H1 (cell line): ENCODE data around the gene ABHD13. TPM values are rescaled to one million over a fixed set of nuclear protein-coding genes. Genes with fewer than 3 reads are reported as not detected.

ENCODE experiments used
- CTCF ChIA-PET: fragments of 300-600 bp; sonication (Branson Sonifier 250); formaldehyde crosslinking; loops from one replicate; lab custom pipeline; 2021; ENCODE audit not compliant: partially characterized antibody; lab: Charles Lee
- POLR2A ChIA-PET: fragments of 300-600 bp; sonication (Branson Sonifier 250); formaldehyde crosslinking; loops from one replicate; lab custom pipeline; 2021; ENCODE audit warnings: inconsistent platforms; ENCODE audit not compliant: partially characterized antibody; lab: Charles Lee
- DNase-seq, 2 experiments: peaks; one replicate each; pipeline versions ENCODE4 v3.0.0 to v3.0.0-alpha.2; 2010 to 2022; ENCODE audit warnings: low spot score in 2 of 2, low read depth in 1 of 2, mixed read lengths in 1 of 2
- FAIRE-seq: peaks from 2 replicates; lab custom pipeline; 2011; peaks lifted over from hg19 to GRCh38; lab: Jason Lieb, UNC
- H2AFZ ChIP-seq: 2 replicates; pipeline ENCODE4 v1.8.1; 2012; ENCODE audit warnings: low read length, inconsistent platforms
- H2AK5ac ChIP-seq: 2 replicates; pipeline ENCODE4 v1.6.1; 2013; ENCODE audit warnings: low read depth, low read length
- H2BK120ac ChIP-seq: replicated peaks from 2 replicates; pipeline ENCODE3; 2013; ENCODE audit warnings: low read depth, low read length, inconsistent platforms
- H2BK12ac ChIP-seq: 2 replicates; pipeline ENCODE4 v1.6.1; 2013; ENCODE audit warnings: low read depth, low read length
- H2BK15ac ChIP-seq: 2 replicates; pipeline ENCODE4 v1.6.1; 2013; ENCODE audit warnings: low read length
- H2BK20ac ChIP-seq: 2 replicates; pipeline ENCODE4 v1.6.1; 2013; ENCODE audit warnings: low read length
- H2BK5ac ChIP-seq: 2 replicates; pipeline ENCODE4 v1.6.1; 2013; ENCODE audit warnings: low read depth, low read length
- H3K14ac ChIP-seq: 2 replicates; pipeline ENCODE4 v1.6.1; 2013; ENCODE audit warnings: inconsistent platforms; ENCODE audit not compliant: insufficient read length
- H3K18ac ChIP-seq: 2 replicates; pipeline ENCODE4 v1.6.1; 2013; ENCODE audit warnings: low read length; ENCODE audit errors: extremely low read depth
- H3K23ac ChIP-seq: 2 replicates; pipeline ENCODE4 v1.6.1; 2013; ENCODE audit warnings: inconsistent platforms; ENCODE audit not compliant: insufficient read length
- H3K23me2 ChIP-seq: 2 replicates; pipeline ENCODE4 v1.6.1; 2013; ENCODE audit warnings: low read depth, low read length
- H3K27ac ChIP-seq: 2 replicates; pipeline ENCODE4 v1.6.1; 2011; ENCODE audit warnings: low read depth, low read length, inconsistent platforms
- H3K27me3 ChIP-seq, 4 experiments: replicated peaks in 1 of 4; 1 replicate in 1 of 4; 2 replicates in 3 of 4; pipeline versions ENCODE4 v1.6.1 to v1.8.1; 2011 to 2013; ENCODE audit warnings: low read length in 3 of 4, mild to moderate bottlenecking in 3 of 4, inconsistent platforms in 2 of 4, mixed read lengths in 2 of 4, moderate library complexity in 1 of 4; ENCODE audit not compliant: control insufficient read depth in 3 of 4, insufficient read depth in 3 of 4; ENCODE audit errors: extremely low read depth in 1 of 4
- H3K36me3 ChIP-seq, 4 experiments: 2 replicates each; pipeline versions ENCODE4 v1.6.1 to v1.8.1; 2011 to 2013; ENCODE audit warnings: mild to moderate bottlenecking in 4 of 4, low read length in 3 of 4, moderate library complexity in 2 of 4, control low read depth in 1 of 4, inconsistent platforms in 1 of 4; ENCODE audit not compliant: insufficient read depth in 4 of 4, control insufficient read depth in 2 of 4
- H3K4ac ChIP-seq: replicated peaks from 2 replicates; pipeline ENCODE3; 2013; ENCODE audit warnings: low read length, low read depth, mixed read lengths, inconsistent platforms; ENCODE audit not compliant: insufficient read length
- H3K4me1 ChIP-seq, 4 experiments: replicated peaks in 1 of 4; 1 replicate in 1 of 4; 2 replicates in 3 of 4; pipeline versions ENCODE4 v1.6.1 to v1.8.1; 2011 to 2013; ENCODE audit warnings: low read length in 3 of 4, inconsistent platforms in 2 of 4, mixed read lengths in 1 of 4; ENCODE audit not compliant: insufficient read depth in 4 of 4, control insufficient read depth in 3 of 4
- H3K4me2 ChIP-seq, 2 experiments: 2 replicates each; pipeline versions ENCODE4 v1.6.1 to v1.8.1; 2011 to 2013; ENCODE audit warnings: low read depth in 2 of 2, low read length in 2 of 2, control low read depth in 1 of 2, inconsistent platforms in 1 of 2, mild to moderate bottlenecking in 1 of 2; ENCODE audit not compliant: insufficient read depth in 1 of 2
- H3K4me3 ChIP-seq, 4 experiments: fragments of 200-600, 300-600 bp in 1 of 4; sonication (generic), shearing (Covaris generic), sonication (Bioruptor Twin) in 1 of 4; 2 replicates each; pipeline versions ENCODE4 v1.5.1 to v1.8.1; 2011 to 2016; ENCODE audit warnings: low read length in 4 of 4, low read depth in 3 of 4, control low read depth in 2 of 4, inconsistent platforms in 2 of 4, mild to moderate bottlenecking in 2 of 4, mixed read lengths in 1 of 4, moderate library complexity in 1 of 4; ENCODE audit not compliant: insufficient read depth in 2 of 4; ENCODE audit errors: extremely low read depth in 1 of 4
- H3K56ac ChIP-seq: replicated peaks from 2 replicates; pipeline ENCODE3; 2013; ENCODE audit warnings: low read depth, mild to moderate bottlenecking, mixed read lengths, low read length, inconsistent platforms; ENCODE audit not compliant: insufficient read length
- H3K79me1 ChIP-seq: 2 replicates; pipeline ENCODE4 v1.6.1; 2013; ENCODE audit warnings: low read depth, low read length, control low read depth
- H3K79me2 ChIP-seq, 2 experiments: 2 replicates each; pipeline versions ENCODE4 v1.6.1 to v1.8.1; 2012 to 2013; ENCODE audit warnings: low read length in 2 of 2, mild to moderate bottlenecking in 2 of 2, inconsistent platforms in 1 of 2; ENCODE audit not compliant: insufficient read depth in 2 of 2, control insufficient read depth in 1 of 2
- H3K9ac ChIP-seq, 4 experiments: replicated peaks in 1 of 4; 1 replicate in 1 of 4; 2 replicates in 3 of 4; pipeline versions ENCODE4 v1.6.1 to v1.8.1; 2011 to 2013; ENCODE audit warnings: low read depth in 3 of 4, low read length in 3 of 4, control low read depth in 2 of 4, mild to moderate bottlenecking in 2 of 4, moderate library complexity in 2 of 4, inconsistent platforms in 1 of 4; ENCODE audit errors: extremely low read depth in 1 of 4
- H3K9me3 ChIP-seq, 2 experiments: 2 replicates each; pipeline versions ENCODE4 v1.6.1 to v1.8.1; 2012 to 2013; ENCODE audit warnings: mild to moderate bottlenecking in 2 of 2, moderate library complexity in 2 of 2, control low read depth in 1 of 2, inconsistent platforms in 1 of 2, low read depth in 1 of 2, low read length in 1 of 2, mixed read lengths in 1 of 2; ENCODE audit not compliant: insufficient read depth in 2 of 2
- H4K20me1 ChIP-seq, 2 experiments: replicated peaks in 1 of 2; 2 replicates each; pipeline versions ENCODE3 to v1.8.1; 2011 to 2013; ENCODE audit warnings: inconsistent platforms in 2 of 2, low read length in 2 of 2, mild to moderate bottlenecking in 1 of 2; ENCODE audit not compliant: insufficient read depth in 2 of 2, control insufficient read depth in 1 of 2
- H4K5ac ChIP-seq: 2 replicates; pipeline ENCODE4 v1.6.1; 2013; ENCODE audit warnings: low read length, low read depth, mixed read lengths, inconsistent platforms; ENCODE audit not compliant: insufficient read length
- H4K8ac ChIP-seq: 2 replicates; pipeline ENCODE4 v1.8.0; 2013; ENCODE audit warnings: mild to moderate bottlenecking, moderate library complexity, low read length, inconsistent platforms; ENCODE audit not compliant: insufficient read depth; ENCODE audit errors: extremely low read depth
- H4K91ac ChIP-seq: replicated peaks from 2 replicates; pipeline ENCODE3; 2013; ENCODE audit warnings: low read length, mixed read lengths, inconsistent platforms; ENCODE audit not compliant: insufficient read length
- E2F6 ChIP-seq: IDR thresholded peaks from 2 replicates; pipeline ENCODE4 v1.6.1; 2012; ENCODE audit warnings: inconsistent platforms
- RFX5 ChIP-seq: IDR thresholded peaks from 2 replicates; pipeline ENCODE4 v1.6.1; 2011; ENCODE audit warnings: low read depth, low read length, improper control_type of control experiment, borderline replicate concordance
- WGBS, 2 experiments: shearing (Covaris generic) in 1 of 2; methylation state at CpG; one replicate each; pipeline versions ENCODE4 v1.1.6 to v1.1.7; 2013 to 2015; ENCODE audit warnings: low lambda C conversion rate in 2 of 2, mixed read lengths in 2 of 2, inconsistent platforms in 1 of 2, low coverage in 1 of 2, missing lambda C conversion rate in 1 of 2; ENCODE audit not compliant: insufficient replicate concordance in 2 of 2, insufficient coverage in 1 of 2, insufficient read length in 1 of 2; ENCODE audit errors: extremely low coverage in 1 of 2, missing lambda C conversion rate in 1 of 2; 5-methylcytosine and 5-hydroxymethylcytosine counted together
- polyA plus RNA-seq, 7 experiments: library from polyadenylated mRNA; depleted of rRNA in 3 of 7; stranded (reverse) in 5 of 7; unstranded in 2 of 7; fragments of >200 nt in 5 of 7; fragments of 200-250 nt in 2 of 7; gene quantifications; 1 replicate in 5 of 7; 2 replicates in 1 of 7; 4 replicates in 1 of 7; pipeline versions ENCODE4 v1.2.1 to v1.2.3, GENCODE V29; 2011 to 2013; ENCODE audit warnings: missing spikeins in 2 of 7, mixed read lengths in 2 of 7
- total RNA-seq: library from RNA; stranded (reverse); fragmentation: NEBNext Ultra II Directional; extraction: Animal tissue kit (Norgen Biotek cat#: 25700); gene quantifications from 2 replicates; pipeline ENCODE4 v1.2.1, GENCODE V29; 2021

The ABHD13 gene
- total and polyA plus RNA-seq, 2 of the 8 experiments (the other 6 are each of a cell fraction or from before 2014, with no cell fraction given): 3.5 to 6.6 TPM

- ChIA-PET CTCF (interaction anchor here (1.1 to 1.6 kb wide), 2 partner anchors 9 to 18 kb away, joined by 3 to 4 read pairs; no protein-coding TSS in a partner anchor), POLR2A (no interaction called here)
- Histone ChIP-seq H2BK15ac (no peak overlapping the region), H3K4ac (no peak overlapping the region), H2BK120ac (no peak overlapping the region), H2BK5ac (no peak overlapping the region), H3K4me2 (no peak overlapping the region), H2BK20ac (no peak overlapping the region), H3K79me2 (no peaks in the 10 kb centered on the region), H2AK5ac (no peak overlapping the region), H2AFZ (no peak overlapping the region), H4K20me1 (no peaks in the 10 kb centered on the region), H2BK12ac (no peak overlapping the region), H4K91ac (no peak overlapping the region), H3K56ac (no peak overlapping the region), H3K23me2 (0 out of 2 replicates have a peak, but pooled peaks cover 4% of the 10 kb centered on the region), H3K23ac (no peak overlapping the region), H3K36me3 (peaks cover 0 to 7% (median 0%) of the 10 kb centered on the region in 4 experiments; a peak in 2 of 8 replicates), H3K27ac (no peak overlapping the region), H3K14ac (no peak overlapping the region), H3K4me3 (no peak overlapping the region), H3K18ac (no peak overlapping the region), H3K4me1 (no peaks in the 10 kb centered on the region), H4K8ac (no peak overlapping the region), H3K79me1 (no peaks in the 10 kb centered on the region), H4K5ac (no peak overlapping the region), H3K27me3 (no peaks in the 10 kb centered on the region), H3K9me3 (no peaks in the 10 kb centered on the region), H3K9ac (no peak overlapping the region)
- DNase-seq: no peak
- TF ChIP-seq E2F6 (no peak), RFX5 (no peak)
- WGBS, 2 experiments: 90% methylated on average over 2 of the region's 2 CpGs; no CpG with 5 or more reads in 1 of the 2 experiments
- no peak for FAIRE-seq
Measured at GRCh38 chr13:108210551-108210950, 7.6 kb upstream of the ABHD13 start.
